Measurements from ENCODE around the gene RPN1. TPM values are rescaled to one million over a fixed set of nuclear protein-coding genes. Genes with fewer than 3 reads are reported as not detected.

RPN1 gene
- total and polyA plus RNA-seq, 3 donors from 2014 or later: 200 to 266 (median 259) TPM

GRCh38 chr3:128621234-128621633 is 29.4 kb downstream of the RPN1 start:
- no peak for TF ChIP-seq POLR2A (IDR thresholded peaks at IDR 0.05)
- TF ChIP-seq, protein P1, sequence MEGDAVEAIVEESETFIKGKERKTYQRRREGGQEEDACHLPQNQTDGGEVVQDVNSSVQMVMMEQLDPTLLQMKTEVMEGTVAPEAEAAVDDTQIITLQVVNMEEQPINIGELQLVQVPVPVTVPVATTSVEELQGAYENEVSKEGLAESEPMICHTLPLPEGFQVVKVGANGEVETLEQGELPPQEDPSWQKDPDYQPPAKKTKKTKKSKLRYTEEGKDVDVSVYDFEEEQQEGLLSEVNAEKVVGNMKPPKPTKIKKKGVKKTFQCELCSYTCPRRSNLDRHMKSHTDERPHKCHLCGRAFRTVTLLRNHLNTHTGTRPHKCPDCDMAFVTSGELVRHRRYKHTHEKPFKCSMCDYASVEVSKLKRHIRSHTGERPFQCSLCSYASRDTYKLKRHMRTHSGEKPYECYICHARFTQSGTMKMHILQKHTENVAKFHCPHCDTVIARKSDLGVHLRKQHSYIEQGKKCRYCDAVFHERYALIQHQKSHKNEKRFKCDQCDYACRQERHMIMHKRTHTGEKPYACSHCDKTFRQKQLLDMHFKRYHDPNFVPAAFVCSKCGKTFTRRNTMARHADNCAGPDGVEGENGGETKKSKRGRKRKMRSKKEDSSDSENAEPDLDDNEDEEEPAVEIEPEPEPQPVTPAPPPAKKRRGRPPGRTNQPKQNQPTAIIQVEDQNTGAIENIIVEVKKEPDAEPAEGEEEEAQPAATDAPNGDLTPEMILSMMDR (IDR thresholded peaks at IDR 0.05): no peak
- H3K27me3 ChIP-seq: no peaks in the 10 kb centered on the region
- H3K36me3 ChIP-seq (ENCODE audit: low read depth, missing control alignments): no peaks in the 10 kb centered on the region
- intact Hi-C loops (cut with DNase I; ENCODE audit: low total_unique reads): no loop called here
- 85 to 90% methylated on average over 6 of the region's 6 CpGs for WGBS, 2 donors
- no peaks in the 10 kb centered on the region for H3K9me3 ChIP-seq
- peaks cover 9% of the 10 kb centered on the region for H3K4me1 ChIP-seq
- no peak overlapping the region for H3K27ac ChIP-seq
- DNase-seq: no peak
- H3K4me3 ChIP-seq: no peak overlapping the region

- Histone ChIP-seq H3K4me3 (no peak overlapping the region), H3K27ac (no peak overlapping the region), H3K9me3 (no peaks in the 10 kb centered on the region), H3K36me3 (ENCODE audit: low read depth, missing control alignments) (no peaks in the 10 kb centered on the region), H3K4me1 (peaks cover 9% of the 10 kb centered on the region), H3K27me3 (no peaks in the 10 kb centered on the region)
- 83 to 85% methylated on average over 9 of the region's 9 CpGs for WGBS, 2 donors
- TF ChIP-seq, protein P1 (IDR thresholded peaks at IDR 0.05): no peak
- TF ChIP-seq POLR2A (IDR thresholded peaks at IDR 0.05): no peak
- intact Hi-C loops (cut with DNase I; ENCODE audit: low total_unique reads): no loop called here
- DNase-seq: no peak
These were observed 30.3 kb downstream of the RPN1 start for GRCh38 chr3:128620268-128620691.

GRCh38 chr3:128619146-128619890 is 31.3 kb downstream of the RPN1 start:
- H3K4me1 ChIP-seq: peaks cover 9% of the 10 kb centered on the region
- no peaks in the 10 kb centered on the region for H3K27me3 ChIP-seq
- no peak for DNase-seq
- H3K36me3 ChIP-seq (ENCODE audit: low read depth, missing control alignments): no peaks in the 10 kb centered on the region
- 77% methylated on average over 7 of the region's 7 CpGs for WGBS, 2 donors
- TF ChIP-seq POLR2A (IDR thresholded peaks at IDR 0.05): no peak
- TF ChIP-seq, protein P1 (IDR thresholded peaks at IDR 0.05): no peak
- intact Hi-C loops (cut with DNase I; ENCODE audit: low total_unique reads): no loop called here
- no peak overlapping the region for H3K27ac ChIP-seq
- no peaks in the 10 kb centered on the region for H3K9me3 ChIP-seq
- H3K4me3 ChIP-seq: no peak overlapping the region

DNA sequence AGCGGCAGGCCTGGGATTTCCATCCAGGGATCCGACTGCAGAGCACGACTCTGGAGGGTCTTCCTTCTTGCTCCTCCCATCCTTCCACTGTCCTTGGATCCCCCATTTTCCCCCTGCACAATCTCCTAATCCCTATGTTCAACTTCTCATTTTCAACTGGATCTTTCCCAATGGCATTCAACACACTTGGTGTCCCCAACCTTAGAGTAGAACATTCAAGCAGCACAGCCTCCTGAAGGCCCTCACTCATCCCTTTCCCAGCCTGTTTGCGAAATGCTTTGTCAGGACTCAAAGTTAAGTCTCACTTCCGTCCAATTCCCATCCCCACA is 32.3 kb downstream of the RPN1 start:
- WGBS, 2 donors: 21% methylated on average over 5 of the region's 5 CpGs
- TF ChIP-seq, protein P1 (IDR thresholded peaks at IDR 0.05): no peak
- H3K27ac ChIP-seq: peak overlapping the region; percentile 87 to 89
- no peak for DNase-seq
- intact Hi-C loops (cut with DNase I; ENCODE audit: low total_unique reads): no loop called here
- H3K27me3 ChIP-seq: no peaks in the 10 kb centered on the region
- H3K36me3 ChIP-seq (ENCODE audit: low read depth, missing control alignments): no peaks in the 10 kb centered on the region
- no peaks in the 10 kb centered on the region for H3K9me3 ChIP-seq
- H3K4me3 ChIP-seq: peak overlapping the region; percentile 82 to 89
- peaks cover 9% of the 10 kb centered on the region for H3K4me1 ChIP-seq

All from testis (tissue), 3 donors.